Stomach (tissue), 4 donors: ENCODE measurements around the gene TXLNG.

Experiments used
- POLR2AphosphoS5 ChIP-seq, 3 donors: sonication (generic); formaldehyde crosslinking; IDR thresholded peaks; one replicate each; pipeline ENCODE4 v1.6.1; 2016; ENCODE audit warnings: antibody characterized with exemption in 3 of 3
- TF ChIP-seq, protein P1 (sequence below), 7 experiments: fragments of 450-650 bp in 4 of 7; fragments of 200-600 bp in 3 of 7; sonication (generic) in 3 of 7; IDR thresholded peaks; one replicate each; pipeline ENCODE4 v1.5.1; 2016 to 2019; ENCODE audit warnings: antibody characterized with exemption in 7 of 7, control low read depth in 2 of 7, mild to moderate bottlenecking in 1 of 7

DNA sequence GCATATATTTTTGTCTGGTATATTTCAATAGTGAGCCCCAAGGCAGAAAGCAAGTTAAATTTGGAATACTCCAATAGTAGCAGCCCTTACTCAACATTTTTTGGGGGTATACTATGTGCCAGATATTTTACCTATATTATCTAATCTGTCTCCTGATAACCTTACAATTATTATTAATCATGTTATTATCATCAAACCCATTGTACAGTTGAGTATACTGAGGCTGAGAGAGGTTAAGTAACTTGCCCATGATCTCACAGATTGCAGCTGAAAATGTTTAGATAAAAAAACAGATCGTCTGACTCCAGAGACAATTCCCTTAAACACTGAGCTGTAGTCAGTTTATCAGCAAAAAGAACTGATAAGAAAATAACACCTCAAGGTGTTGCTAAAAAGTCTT, 90.4 kb downstream of the TXLNG start:
- TF ChIP-seq, protein P1, sequence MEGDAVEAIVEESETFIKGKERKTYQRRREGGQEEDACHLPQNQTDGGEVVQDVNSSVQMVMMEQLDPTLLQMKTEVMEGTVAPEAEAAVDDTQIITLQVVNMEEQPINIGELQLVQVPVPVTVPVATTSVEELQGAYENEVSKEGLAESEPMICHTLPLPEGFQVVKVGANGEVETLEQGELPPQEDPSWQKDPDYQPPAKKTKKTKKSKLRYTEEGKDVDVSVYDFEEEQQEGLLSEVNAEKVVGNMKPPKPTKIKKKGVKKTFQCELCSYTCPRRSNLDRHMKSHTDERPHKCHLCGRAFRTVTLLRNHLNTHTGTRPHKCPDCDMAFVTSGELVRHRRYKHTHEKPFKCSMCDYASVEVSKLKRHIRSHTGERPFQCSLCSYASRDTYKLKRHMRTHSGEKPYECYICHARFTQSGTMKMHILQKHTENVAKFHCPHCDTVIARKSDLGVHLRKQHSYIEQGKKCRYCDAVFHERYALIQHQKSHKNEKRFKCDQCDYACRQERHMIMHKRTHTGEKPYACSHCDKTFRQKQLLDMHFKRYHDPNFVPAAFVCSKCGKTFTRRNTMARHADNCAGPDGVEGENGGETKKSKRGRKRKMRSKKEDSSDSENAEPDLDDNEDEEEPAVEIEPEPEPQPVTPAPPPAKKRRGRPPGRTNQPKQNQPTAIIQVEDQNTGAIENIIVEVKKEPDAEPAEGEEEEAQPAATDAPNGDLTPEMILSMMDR (IDR thresholded peaks at IDR 0.05) = no peak
- TF ChIP-seq POLR2AphosphoS5 (IDR thresholded peaks at IDR 0.05) = no peak
